Fibroblast of skin of right quadriceps (primary cell): ENCODE data around the gene DAZAP1.

Experiments used
- DNase-seq: peaks from one replicate; pipeline ENCODE4 v3.0.0-alpha.2; 2013

Gene DAZAP1

DNA sequence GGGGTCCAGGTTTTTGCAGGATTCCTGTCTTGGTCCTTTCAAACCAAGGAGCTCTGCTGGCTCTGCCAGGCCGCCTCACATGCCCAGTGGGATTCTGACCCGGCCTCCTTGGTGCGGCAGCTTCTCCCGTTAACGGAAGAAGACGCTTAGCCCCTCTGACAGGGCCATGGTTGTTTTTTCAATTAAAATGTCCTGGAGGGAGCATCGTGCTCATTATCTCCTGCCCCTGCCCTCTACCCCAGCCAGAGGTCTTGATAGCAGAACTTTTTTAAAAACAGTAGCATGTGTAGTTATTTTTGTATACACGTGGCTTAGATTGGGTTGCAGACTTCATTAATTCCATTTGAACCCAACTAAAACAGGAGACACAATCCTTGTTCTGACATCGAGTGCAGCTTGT lies 19.4 kb downstream of the DAZAP1 start:
- no peak for DNase-seq

DNA sequence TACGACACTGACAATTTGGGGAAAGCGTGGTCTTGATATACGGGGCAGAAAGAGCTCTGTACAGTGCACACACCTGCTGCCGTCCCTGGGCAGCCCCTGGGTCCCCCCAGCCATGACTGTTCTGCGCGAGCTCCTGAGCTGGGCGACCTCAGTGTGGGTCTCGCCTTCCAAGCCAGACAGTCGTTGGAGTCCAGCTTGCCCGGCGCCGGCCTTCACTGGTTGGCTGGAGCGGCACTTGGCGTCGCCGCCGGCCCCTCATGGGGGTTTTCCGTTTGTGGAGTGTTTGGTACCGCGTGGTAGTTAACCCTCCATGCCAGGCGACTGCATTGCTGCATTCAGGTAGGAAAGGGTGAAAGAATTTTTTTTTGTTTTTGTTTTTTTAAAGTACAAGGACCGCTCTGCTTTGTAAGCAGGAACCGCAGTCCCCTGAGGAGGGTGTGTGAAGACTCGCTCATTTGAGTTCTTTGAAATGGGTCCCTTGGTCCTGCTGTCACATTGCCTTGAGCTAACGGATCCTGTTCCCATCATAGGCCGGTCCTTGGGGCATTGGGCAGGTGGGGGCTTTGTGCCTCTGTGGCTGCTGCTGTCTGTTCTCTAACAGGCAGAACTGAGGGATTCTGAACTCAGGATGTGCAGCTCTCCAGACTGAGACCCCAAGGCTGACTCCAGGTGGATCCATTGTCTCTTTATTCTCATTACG lies 20.0 kb downstream of the DAZAP1 start:
- no peak for DNase-seq

DNA sequence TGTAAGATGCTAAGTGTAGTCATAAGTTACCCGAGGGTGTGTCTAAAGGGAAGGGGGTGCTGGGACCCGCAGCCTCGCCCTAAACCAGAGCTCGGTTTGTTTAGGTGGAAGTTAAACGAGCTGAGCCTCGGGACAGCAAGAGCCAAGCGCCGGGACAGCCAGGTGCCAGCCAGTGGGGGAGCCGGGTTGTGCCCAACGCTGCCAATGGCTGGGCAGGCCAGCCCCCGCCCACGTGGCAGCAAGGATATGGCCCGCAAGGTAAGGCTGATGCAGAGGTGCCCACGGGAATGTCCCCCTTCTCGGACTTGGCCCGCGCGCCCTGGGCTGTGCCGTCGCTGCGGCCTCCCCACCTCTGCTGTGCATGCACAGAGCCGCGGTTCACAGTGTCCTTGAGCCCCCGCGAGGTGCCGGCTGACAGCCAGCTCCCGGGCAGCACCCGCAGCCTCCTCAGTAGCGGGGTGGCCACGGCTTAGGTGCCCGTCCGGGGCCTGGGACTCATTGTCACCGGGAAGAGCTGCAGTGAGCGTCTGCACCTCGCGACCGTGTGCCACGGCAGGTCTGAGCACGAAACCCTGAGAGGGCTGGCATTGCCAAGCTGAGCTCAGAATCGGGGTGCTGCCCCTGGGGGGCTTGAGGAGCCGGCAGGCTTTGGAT lies 21.5 kb downstream of the DAZAP1 start:
- DNase-seq = no peak

DNA sequence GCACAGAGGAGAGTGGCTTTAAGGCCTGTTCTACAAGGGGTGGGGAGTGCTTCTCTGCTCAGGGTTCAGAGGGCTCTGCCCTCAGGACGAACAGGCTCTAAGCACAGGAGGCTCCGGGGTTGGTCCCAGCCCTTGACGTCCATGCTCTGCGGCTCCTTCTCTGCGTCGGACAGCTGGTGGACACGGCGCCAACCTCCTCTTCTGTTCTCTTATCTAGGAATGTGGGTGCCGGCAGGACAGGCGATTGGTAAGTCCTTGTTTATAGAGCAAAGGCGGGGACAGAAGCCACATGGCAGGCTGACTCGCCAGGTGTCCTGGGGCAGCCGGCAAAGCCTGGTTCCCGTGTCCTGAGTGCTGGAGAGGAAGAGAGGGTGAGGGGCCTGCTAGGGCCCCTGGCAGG lies 22.4 kb downstream of the DAZAP1 start:
- DNase-seq = no peak

DNA sequence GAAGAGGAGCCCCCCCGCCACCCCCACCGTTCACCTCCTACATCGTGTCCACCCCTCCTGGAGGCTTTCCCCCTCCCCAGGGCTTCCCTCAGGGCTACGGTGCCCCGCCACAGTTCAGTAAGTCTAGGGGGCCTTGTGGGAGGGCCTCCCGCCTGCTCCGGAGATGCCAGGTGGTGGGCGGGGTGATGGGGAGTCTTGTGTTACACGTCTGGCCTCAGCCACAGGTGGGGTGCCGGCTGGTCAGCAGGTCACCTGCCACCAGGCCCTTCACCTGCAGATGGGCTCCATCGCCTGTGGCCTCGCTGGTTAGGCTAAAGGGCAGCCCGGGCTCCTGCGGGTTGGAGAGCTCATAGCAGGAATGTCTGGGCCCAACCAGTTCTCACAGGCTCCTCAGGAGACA lies 22.9 kb downstream of the DAZAP1 start:
- no peak for DNase-seq

DNA sequence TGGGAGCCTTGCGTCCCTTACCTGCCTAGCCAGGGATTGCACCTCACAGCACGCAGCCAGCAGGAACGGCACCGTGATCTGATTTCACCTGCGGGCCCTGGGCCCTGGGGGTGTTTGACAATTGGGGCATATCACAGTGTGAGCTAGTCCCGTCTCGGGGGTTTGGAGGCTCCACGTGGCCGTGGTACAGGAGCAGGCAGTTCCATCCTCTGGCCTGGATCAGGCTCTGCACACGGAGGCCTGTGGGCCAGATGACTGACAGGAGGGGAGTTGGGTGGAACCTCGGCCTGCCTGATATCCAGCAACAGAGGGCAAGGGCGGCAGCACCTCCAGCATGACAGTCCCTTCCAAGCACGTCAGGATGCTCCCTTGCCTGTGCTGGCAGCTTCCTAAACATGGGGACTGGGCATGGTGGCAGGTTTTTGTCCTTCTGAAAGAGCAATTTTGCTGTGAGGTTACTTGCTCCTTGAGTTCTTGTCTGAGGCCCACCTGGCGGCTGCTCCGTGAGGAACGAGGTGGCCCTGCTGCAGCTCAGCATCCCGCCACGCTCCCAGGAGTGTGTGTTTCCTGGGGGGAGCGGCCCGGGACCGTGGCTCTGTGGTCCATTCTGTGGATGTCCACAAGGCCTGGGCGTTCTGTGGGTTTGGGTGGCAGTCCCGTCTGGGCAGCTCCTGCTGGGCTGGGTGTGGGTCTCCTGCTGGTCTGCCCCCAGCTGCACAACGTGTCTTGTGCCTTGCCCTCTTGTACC lies 24.5 kb downstream of the DAZAP1 start:
- no peak for DNase-seq

DNA sequence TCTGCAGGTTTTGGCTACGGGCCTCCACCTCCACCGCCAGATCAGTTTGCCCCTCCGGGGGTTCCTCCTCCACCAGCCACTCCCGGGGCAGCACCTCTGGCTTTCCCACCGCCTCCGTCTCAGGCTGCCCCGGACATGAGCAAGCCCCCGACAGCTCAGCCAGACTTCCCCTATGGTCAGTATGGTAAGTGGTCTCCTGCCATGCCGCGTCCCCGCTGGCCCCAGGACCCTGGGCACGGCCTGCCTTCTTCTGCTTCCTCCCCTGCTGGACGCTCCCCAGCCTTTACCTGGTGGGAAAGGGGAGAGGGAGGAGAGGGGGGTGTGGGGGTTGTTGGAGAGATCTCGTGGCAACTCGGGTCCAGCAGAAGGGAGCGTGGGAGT lies 25.1 kb downstream of the DAZAP1 start:
- no peak for DNase-seq

DNA sequence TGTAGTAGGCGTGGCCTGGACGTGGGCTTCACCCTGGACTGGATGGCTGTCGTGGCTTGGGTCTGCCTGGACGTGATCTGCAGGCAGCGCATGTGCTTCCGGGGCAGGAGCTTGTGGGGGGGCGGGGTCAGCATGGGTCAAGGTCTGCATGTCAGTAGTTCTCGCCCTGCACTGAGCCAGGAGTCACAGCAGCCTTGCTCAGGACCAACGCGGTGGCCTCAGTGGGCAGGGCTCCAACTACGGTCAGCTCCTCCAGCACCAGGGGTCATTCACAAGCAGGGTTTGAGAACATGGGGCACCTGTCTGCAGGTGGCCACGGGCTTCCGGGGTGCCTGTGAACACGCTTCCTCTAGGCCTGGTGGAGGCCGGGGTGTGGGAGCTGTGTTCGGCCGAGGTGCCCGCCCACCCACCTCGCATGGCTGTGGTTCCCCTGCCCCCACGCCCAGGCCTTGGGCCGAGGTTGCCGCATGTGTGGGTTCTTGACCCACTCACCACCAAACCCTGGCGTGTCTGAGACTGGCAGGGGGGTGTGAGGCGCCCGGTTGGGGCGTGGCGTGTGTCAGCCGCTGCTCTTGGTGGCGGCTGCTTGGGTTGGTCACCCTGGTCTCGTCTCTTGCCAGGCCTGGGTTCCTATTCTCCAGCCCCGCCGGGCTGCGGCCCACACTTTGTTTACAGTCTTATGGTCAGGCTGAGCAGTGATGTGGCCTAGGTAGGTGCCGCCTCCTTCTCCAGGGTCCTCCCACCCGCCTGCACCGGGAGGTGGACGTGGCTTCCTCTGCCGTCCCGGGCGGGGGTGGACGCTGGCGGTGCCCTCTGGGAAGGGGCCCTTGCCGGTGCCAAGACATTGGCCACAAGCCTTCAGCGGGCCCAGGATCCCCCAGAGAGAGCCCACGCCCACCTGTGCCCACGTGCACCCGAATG lies 26.0 kb downstream of the DAZAP1 start:
- DNase-seq = no peak

DNA sequence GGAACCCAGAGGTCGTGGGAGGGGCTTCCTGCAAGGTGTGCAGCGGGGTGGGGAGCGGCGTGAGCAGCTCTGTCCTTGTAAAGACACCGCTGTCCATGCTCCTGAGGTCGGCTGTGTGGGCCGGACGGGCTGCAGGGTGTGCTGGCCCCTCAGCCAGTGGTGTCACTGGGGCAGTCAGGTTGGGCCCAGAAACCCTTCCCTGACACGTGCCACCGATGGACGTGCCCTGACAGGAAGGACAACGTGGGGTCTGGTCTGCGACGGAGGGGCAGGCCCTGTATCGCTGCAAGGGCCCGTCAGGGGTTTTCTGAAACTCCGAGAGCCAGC lies 26.6 kb downstream of the DAZAP1 start:
- no peak for DNase-seq

DNA sequence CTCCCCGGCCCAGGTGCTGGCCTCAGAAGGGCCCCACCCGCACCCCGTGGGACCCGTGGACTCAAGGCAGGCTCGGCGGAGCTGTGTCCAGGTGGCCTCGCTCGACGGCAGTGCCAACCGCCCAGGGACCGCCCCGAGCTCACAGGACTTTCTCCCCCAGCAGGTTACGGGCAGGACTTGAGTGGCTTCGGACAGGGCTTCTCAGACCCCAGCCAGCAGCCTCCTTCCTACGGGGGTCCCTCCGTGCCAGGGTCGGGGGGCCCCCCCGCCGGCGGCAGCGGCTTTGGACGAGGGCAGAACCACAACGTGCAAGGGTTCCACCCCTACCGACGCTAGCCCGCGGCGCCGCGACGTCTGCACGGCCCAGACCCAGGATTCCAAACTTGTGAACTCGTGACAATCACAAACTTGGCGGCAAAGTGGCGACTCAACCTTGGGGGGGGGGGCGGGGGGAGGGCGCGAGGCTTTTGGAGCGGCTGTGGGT lies 27.2 kb downstream of the DAZAP1 start:
- DNase-seq = no peak

DNA sequence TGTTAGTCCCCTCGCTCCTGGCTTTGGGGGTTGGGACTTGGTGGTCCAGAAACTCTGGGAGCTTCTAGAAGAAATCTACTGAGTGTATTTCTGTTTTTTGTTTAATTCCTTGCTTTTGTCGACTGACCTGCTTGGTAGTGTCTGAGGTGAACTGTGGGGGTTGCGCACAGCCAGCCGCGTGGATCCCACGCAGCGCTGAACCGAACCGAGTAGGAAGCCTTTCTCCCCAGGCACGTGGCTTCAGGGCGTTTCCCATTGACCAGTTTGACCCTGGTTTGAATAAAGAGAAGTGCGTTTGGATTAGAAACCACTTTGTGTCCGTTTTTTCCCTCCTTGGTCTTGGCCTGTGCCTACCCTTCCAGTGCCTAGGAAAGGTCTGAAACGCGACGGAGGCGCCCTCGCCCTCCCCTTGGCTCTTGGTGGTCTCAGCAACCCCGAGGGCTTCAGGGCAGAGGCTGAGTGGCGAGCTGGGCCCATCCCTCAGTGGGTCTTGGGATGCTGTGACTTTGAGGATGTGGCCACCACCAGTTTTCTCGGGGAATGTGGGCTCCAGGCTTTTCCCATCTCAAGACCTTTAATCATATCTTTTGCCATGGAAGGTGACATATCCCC lies 28.1 kb downstream of the DAZAP1 start:
- no peak for DNase-seq

DNA sequence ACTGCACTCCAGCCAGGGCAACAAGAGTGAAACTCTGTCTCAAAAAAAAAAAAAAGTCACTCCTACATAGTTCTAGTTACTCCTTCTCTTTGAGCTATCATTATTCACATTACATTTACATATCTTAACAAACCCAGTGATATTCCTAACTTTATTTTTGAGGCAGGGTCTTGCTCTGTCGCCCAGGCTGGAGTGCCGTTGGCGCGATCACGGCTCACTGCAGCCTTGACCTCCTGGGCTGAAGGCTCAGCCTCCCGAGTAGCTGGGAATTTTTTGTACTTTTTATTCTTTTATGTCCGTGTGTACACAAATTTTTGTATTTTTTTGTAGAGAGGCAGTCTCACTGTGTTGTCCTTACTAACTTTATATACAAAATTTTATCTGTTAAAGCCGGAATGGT lies 30.2 kb downstream of the DAZAP1 start:
- DNase-seq = no peak

DNA sequence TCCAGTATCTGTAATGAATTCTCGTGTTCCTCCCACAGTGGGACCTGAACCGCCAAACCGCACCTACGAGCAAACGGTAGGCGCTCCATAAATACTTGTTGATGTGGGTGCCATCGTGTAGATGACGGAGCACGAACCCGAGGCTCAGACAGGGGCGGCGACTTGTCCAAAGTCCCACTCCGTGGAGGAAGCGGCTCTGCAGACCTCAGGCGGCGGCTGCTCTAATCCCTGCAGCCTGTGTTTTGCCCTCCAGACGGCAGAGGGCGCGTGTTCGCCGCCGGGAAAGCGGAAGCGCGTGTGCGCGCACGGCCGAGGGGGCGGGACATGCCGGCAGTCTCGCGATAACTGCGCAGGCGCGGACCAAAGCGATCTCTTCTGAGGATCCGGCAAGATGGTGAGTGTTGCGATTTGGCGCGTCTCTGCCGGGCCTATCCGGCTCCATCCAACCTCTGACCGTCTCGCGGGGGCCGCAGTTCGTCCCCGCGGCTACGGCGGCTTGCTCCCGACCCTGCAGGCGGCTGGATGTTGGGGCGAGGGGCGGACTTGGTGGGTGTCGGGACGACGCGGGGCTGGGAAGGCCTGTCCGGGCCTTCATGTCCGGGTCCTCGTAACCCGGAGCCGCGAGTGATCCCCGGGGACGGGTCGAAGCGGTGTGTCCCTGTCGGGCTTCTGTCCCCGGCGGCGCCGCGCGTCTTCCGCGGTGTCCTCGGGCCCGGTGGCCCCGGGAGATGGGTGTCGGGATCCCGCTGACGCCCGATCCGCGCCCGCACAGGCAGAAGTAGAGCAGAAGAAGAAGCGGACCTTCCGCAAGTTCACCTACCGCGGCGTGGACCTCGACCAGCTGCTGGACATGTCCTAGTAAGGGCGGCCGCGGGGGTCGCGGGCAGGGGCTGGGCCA lies 30.9 kb downstream of the DAZAP1 start, which contains the start of gene RPS15:
RPS15 (plus strand) TSS at position 362 of the 898 bp plus-strand sequence; CDS start at position 392, 30 bp downstream.
- DNase-seq = peak; percentile 93

DNA sequence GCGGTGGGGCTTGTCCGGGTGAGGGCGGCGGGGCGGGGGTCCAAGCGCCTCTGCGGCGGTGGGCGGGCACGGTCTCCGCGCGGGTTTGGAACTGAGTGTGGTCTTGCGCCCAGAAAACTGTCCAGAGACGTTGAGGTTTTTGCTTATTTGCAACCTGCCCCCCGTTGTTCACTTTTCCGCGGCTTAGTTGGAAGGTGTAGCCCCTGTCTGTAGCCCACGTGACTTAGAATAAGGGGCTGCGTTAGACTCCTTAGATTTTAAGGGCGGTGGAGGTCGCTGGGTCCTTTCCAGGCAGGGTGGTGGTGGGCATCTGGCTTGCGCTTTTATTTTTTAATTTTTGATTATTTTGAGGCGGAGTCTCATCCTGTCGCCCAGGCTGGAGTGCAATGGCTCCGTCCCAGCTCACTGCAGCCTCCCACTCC lies 31.6 kb downstream of the DAZAP1 start:
- DNase-seq = no peak

DNA sequence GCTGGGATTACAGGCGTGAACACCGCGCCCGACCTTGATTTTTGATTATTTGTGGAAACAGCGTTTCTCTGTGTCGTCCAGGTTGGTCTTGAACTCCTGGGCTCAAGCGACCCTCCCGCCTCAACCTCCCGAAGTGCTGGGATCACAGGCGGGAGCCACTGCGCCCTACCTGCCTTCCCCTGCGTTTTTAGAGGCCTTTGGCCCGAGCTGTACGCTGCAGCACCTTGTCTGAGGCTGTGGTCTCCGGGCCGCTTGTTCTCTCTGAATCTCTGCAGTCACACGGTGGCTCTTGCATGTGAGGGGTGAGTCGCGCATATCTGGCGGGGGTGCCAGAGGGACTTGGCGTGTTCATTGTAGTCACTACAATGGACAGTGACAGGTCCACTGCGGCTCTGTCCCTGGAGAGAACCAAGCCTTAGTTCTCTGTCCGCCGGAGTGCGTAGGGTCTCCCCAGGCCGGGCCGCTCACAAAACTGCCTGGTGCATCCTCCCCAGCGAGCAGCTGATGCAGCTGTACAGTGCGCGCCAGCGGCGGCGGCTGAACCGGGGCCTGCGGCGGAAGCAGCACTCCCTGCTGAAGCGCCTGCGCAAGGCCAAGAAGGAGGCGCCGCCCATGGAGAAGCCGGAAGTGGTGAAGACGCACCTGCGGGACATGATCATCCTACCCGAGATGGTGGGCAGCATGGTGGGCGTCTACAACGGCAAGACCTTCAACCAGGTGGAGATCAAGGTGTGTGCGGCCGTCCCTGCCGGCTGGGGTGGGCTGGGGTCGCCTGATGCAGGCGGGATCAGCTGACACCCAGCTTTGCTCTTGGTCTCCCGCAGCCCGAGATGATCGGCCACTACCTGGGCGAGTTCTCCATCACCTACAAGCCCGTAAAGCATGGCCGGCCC lies 32.4 kb downstream of the DAZAP1 start:
- peak; percentile 19 for DNase-seq

DNA sequence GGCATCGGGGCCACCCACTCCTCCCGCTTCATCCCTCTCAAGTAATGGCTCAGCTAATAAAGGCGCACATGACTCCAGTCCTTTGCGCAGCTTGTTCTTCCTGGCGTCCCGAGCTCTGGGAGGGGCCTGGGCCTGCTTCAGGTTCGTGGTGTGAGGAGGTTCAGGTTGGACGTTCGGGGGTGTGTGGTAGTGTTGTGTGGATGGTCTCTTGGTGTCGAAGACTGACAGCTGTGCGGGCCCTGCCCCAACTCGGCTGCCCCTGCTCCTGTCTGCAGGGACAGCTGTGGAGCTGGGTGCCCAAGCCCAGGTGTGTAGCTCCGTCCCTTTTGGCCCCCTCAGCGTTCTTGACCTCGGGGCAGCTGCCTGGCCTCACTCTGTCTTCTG lies 33.0 kb downstream of the DAZAP1 start:
- no peak for DNase-seq

DNA sequence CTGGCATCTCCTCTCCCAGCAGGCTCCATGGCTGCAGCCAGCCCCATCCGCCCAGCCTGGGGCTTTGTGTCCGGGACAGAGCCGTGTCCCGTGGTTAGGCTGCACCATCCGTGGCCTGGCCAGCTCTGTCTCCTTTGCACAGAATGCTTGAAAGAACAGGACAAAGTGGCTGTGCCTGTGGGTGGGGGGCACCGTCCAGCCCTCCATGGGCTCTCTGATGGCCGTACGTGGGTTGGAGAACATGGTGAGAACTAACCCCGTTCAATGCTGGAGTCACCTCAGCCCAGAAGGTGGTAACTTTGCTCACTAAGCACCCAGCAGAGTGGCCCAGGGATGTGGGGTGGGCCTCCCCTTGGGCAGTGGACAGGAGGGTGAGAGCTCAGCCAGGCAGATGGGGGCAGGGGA lies 33.6 kb downstream of the DAZAP1 start:
- no peak for DNase-seq

DNA sequence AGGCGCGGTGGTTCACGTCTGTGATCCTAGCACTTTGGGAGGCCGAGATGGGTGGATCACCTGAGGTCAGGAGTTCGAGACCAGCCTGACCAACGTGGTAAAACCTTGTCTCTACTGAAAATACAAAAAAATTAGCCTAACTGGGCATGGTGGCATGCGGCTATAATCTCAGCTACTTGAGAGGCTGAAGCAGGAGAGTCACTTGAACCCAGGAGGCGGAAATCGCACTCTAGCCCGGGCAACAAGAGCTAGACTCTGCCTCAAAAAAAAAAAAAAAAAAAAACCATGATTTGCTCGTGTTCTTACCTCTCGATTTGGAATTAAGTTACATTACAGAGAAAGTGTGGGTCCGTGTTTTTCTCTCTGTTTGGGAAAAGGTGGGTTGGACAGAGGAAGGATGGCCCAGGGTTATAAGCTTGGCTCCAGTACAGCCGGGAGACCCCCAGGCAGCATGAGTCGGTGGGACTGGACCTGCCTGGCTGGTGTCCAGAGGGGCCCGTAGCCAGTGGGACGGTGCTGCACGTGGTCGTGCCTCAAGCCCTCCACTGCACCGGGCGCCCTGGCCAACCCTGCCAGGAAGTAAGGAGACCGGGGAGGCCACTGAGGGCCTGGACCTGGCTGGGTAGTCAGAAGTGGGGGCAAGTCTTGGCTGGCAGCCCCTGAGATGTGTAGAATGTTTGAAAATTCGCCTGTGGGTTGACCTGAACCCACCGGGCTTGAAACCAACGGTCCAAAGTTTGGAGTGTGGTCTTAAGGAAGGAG lies 34.5 kb downstream of the DAZAP1 start:
- no peak for DNase-seq

DNA sequence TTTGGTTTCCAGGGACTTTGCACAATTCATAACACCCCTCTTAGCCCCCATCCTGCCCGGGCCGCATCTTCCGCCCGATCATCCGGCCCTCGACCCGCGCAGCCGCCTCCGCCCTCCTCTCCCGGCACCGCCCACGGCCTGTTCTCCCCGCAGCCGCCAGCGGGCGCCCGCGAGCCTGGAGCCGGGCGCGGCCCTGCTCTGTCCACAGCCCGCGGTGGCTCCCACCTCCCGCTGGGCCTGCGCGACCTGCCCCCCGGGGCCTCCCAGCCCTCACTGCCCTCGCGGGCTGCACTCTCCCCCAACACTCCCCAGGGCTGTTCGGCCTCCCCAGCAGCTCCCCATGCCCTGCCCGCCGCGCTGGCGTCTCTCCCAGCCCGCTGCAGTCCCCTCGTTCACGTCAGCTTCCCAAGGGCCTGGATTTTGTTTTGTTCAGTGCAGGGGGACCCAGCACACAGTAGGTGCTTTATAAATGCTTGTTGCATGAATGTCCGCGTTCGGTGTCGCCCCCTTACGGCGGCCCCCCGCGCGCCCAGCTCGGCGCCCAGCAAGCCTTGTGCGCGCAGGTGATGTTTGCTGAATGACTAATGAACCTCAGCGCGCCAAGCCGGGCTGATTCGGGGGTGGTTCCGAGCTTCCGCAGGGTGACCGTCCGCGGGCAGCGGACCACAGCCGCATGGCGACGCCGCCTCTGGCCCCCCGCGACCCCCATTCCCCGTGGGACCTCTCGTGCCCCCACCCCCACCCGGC lies 38.0 kb downstream of the DAZAP1 start:
- peak; percentile 31 for DNase-seq
